GM19463 (cell line): ENCODE data around the gene FAM228A.

ENCODE experiments used
- ATAC-seq: cut with Tn5 transposase; IDR thresholded peaks from one replicate; pipeline ENCODE4 v1.9.1; 2021; ENCODE audit warnings: mild to moderate bottlenecking, moderate library complexity; ENCODE audit not compliant: unreplicated experiment

The FAM228A gene

DNA sequence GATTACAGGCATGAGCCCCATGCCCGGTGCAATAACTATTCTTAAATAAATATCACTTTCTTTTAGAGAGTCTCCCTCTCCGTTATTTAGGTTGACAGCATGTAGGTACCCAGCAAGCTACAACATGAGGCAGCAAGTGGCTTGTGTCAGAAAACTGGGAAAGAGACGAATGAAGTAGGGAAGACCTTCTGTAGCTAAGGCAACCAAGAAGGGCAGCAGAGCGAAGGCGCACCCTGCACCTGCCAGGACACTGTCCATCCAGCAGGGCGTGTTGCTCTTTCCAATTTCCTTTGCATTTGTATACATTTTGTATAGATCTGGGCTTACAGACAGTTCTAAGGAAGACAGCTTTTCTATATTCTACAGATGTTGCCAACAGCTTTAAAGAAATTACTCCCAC is 48.1 kb downstream of the FAM228A start:
- no peak for ATAC-seq

DNA sequence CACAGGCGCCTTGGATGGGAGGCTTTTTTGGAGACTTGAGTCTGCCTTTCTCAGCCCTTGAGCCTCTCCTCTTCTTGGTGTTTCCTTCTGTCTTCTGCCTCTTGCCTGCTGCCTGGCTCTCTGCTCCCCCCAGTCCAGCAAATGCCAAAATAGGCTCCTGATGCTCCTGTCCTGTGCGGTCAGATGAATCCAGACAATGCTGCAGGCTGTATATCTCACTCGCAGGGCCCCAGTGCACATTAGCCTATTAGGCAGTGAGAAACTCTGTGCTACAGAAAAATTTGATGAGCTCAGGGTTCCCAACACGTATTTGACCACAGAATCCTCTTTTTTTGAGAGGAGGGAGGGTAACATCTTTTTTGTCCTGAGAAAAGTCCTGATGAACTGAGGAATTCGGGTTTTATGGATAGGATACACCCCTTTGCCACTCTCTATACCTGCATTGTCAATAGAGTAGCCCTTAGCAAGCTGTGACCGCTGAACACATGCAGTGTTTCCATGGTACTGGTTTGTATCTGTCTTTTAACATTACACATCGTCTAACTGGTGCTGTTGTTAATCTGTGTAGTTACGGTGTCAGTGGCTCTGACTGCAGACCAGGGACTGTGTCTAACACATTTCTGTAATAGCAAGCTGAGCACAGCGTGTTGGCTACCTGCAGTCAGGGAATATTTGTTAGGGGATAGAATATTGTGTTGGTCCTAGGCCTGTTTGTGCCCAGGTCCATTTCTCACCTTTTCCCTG is 50.8 kb downstream of the FAM228A start:
- ATAC-seq: no peak

DNA sequence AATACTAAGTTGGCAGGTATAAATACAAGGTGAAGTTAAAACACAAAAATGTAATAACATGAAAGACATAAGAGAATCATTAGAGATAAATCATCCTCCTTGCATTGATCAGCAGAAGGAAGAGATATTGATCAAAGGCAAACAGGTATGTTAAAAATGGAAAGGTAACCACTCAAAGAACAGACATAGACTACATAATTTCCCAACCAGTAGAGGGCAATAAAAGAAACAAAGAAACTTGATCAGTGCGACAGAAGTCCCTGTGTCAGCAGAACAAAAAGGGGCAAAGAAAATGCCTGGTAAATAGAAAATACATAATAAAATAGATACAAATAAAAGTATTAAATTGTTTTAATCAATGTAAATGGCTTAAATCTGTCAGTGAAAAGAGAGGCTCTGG is 53.6 kb downstream of the FAM228A start:
- ATAC-seq: no peak

GRCh38 chr2:24231461-24231881 is 56.6 kb downstream of the FAM228A start:
- no peak for ATAC-seq

GRCh38 chr2:24233321-24233720 is 58.5 kb downstream of the FAM228A start:
- ATAC-seq: no peak

- ATAC-seq: no peak
These were observed 62.5 kb downstream of the FAM228A start for GRCh38 chr2:24237313-24237712.

- ATAC-seq: no peak
These were observed 63.3 kb downstream of the FAM228A start for GRCh38 chr2:24238158-24238557.

DNA sequence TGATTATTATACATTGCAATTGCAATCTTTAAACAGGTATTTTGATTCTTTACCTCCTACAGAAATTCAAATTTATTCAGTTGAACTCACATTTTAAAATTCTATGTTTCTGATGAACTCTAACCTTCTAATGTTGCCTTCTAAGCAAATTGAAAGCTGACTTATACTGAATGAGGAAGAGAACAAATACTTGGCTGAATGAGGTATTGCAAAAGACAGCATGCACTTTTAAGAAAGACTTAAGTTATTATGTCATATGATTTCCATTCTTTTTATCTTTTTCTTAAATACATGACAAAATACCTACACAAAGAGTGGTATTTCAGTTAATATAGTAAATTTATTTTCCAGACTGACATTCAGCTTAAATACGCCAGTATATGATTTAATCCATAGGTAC is 64.7 kb downstream of the FAM228A start:
- no peak for ATAC-seq
